CD4-positive, alpha-beta T cell treated with Interleukin-4 for 4 hours (primary cell): ENCODE results near the gene SMG5.

Source experiments
- DNase-seq: peaks from one replicate; pipeline ENCODE4 v3.0.0-alpha.2; 2020

The SMG5 gene

GRCh38 chr1:156276966-156277381 lies 5.7 kb downstream of the SMG5 start:
- no peak for DNase-seq

- no peak for DNase-seq
Measured at GRCh38 chr1:156276532-156276931, 6.1 kb downstream of the SMG5 start.

GRCh38 chr1:156270314-156270713 lies 12.3 kb downstream of the SMG5 start:
- DNase-seq = no peak

GRCh38 chr1:156268336-156268735 lies 14.3 kb downstream of the SMG5 start:
- no peak for DNase-seq

GRCh38 chr1:156266051-156266450 lies 16.6 kb downstream of the SMG5 start:
- DNase-seq = no peak

- no peak for DNase-seq
Measured at GRCh38 chr1:156263288-156263655, 19.4 kb downstream of the SMG5 start.

GRCh38 chr1:156262461-156263287 lies 20.0 kb downstream of the SMG5 start:
- DNase-seq = no peak

- no peak for DNase-seq
Measured at GRCh38 chr1:156260896-156261295, 21.7 kb downstream of the SMG5 start.

- no peak for DNase-seq
Measured at GRCh38 chr1:156259805-156260204, 22.8 kb downstream of the SMG5 start.

- DNase-seq = no peak
Measured at GRCh38 chr1:156258859-156259258, 23.8 kb downstream of the SMG5 start.

GRCh38 chr1:156257711-156258110 lies 24.9 kb downstream of the SMG5 start:
- DNase-seq = no peak

GRCh38 chr1:156253634-156254033 lies 29.0 kb downstream of the SMG5 start:
- DNase-seq = no peak

- DNase-seq = no peak
Measured at GRCh38 chr1:156251527-156251926, 31.1 kb downstream of the SMG5 start.

- no peak for DNase-seq
Measured at GRCh38 chr1:156249593-156249992, 33.0 kb downstream of the SMG5 start.

- no peak for DNase-seq
Measured at GRCh38 chr1:156248323-156248683, 34.3 kb downstream of the SMG5 start.

- DNase-seq = no peak
Measured at GRCh38 chr1:156247460-156248322, 34.9 kb downstream of the SMG5 start, which contains the start of gene PAQR6. PAQR6 (minus strand) TSS chr1:156248056; CDS start chr1:156246731, 1,325 bp downstream.

- no peak for DNase-seq
Measured at GRCh38 chr1:156246781-156247459, 35.7 kb downstream of the SMG5 start.

- no peak for DNase-seq
Measured at GRCh38 chr1:156246241-156246780, 36.3 kb downstream of the SMG5 start.

GRCh38 chr1:156245451-156246232 lies 37.0 kb downstream of the SMG5 start:
- DNase-seq = peak; percentile 14

- no peak for DNase-seq
Measured at GRCh38 chr1:156244712-156245111, 37.9 kb downstream of the SMG5 start.

GRCh38 chr1:156244126-156244525 lies 38.5 kb downstream of the SMG5 start:
- DNase-seq = no peak

- no peak for DNase-seq
Measured at GRCh38 chr1:156242738-156243137, 39.9 kb downstream of the SMG5 start.
